PC-3 (cell line): ENCODE measurements around the gene GAPDH. TPM values are rescaled to one million over a fixed set of nuclear protein-coding genes. Genes with fewer than 3 reads are reported as not detected.

Experiments
- ATAC-seq: fragments of 200-7000 bp; cut with Tn5 transposase; 2 replicates; pipeline ENCODE4 v1.9.1; 2020; ENCODE audit warnings: mild to moderate bottlenecking, moderate library complexity
- Bru-seq: library from RNA; stranded (reverse); fragments of 400-500 nt; gene quantifications from one replicate; lab custom pipeline; 2021; lab: Mats Ljungman, UMichigan
- BruChase-seq, 2 experiments: library from RNA; stranded (reverse); fragments of 400-500 nt; gene quantifications; one replicate each; lab custom pipeline; 2021; lab: Mats Ljungman, UMichigan
- BruUV-seq: library from RNA; stranded (reverse); fragments of 400-500 nt; replicated peaks from 2 replicates; lab custom pipeline; 2021; lab: Mats Ljungman, UMichigan
- CTCF ChIA-PET: fragments of 300-600 bp; sonication (Branson Sonifier 250); formaldehyde crosslinking; loops from one replicate; lab custom pipeline; 2022; ENCODE audit warnings: antibody characterized with exemption; lab: Charles Lee
- POLR2A ChIA-PET: fragments of 300-600 bp; sonication (Branson Sonifier 250); formaldehyde crosslinking; loops from one replicate; lab custom pipeline; 2022; ENCODE audit warnings: antibody characterized with exemption; ENCODE audit not compliant: unreplicated experiment; lab: Charles Lee
- DNase-seq: peaks from one replicate; pipeline ENCODE4 v3.0.0-alpha.2; 2015
- H2AFZ ChIP-seq: fragments of 300-600 bp; sonication (generic); 2 replicates; pipeline ENCODE4 v1.6.0; 2016; ENCODE audit warnings: antibody characterized with exemption, low read length
- H3F3A ChIP-seq: fragments of 300-600 bp; sonication (generic); one replicate; pipeline ENCODE4 v1.6.0; 2017; ENCODE audit warnings: antibody characterized with exemption, low read length, control low read depth, mild to moderate bottlenecking; ENCODE audit not compliant: unreplicated experiment
- H3K27ac ChIP-seq: fragments of 300-600 bp; sonication (generic); 2 replicates; pipeline ENCODE4 v1.5.1; 2016; ENCODE audit warnings: mild to moderate bottlenecking, low read length
- H3K27me3 ChIP-seq: fragments of 300-600 bp; sonication (generic); 2 replicates; pipeline ENCODE4 v1.6.1; 2016; ENCODE audit warnings: low read length, mixed read lengths
- H3K36me3 ChIP-seq: fragments of 300-600 bp; sonication (generic); 2 replicates; pipeline ENCODE4 v1.6.1; 2016; ENCODE audit warnings: low read depth, mixed run types, low read length, mixed read lengths
- H3K4me1 ChIP-seq: fragments of 300-600 bp; sonication (generic); 2 replicates; pipeline ENCODE4 v1.5.1; 2016; ENCODE audit warnings: low read length; ENCODE audit not compliant: insufficient read depth
- H3K4me2 ChIP-seq: fragments of 300-600 bp; sonication (generic); 2 replicates; pipeline ENCODE4 v1.6.0; 2016; ENCODE audit warnings: low read length
- H3K4me3 ChIP-seq: fragments of 300-600 bp; sonication (generic); 2 replicates; pipeline ENCODE4 v1.5.1; 2016; ENCODE audit warnings: mild to moderate bottlenecking, low read length, mixed read lengths
- H3K79me2 ChIP-seq: fragments of 300-600 bp; sonication (generic); 2 replicates; pipeline ENCODE4 v1.6.1; 2017; ENCODE audit warnings: low read length, mixed read lengths
- H3K9ac ChIP-seq: fragments of 300-600 bp; sonication (generic); 2 replicates; pipeline ENCODE4 v1.6.0; 2016; ENCODE audit warnings: mild to moderate bottlenecking, low read length
- H3K9me2 ChIP-seq: fragments of 300-600 bp; sonication (generic); replicated peaks from 2 replicates; pipeline ENCODE4 v1.6.1; 2016; ENCODE audit warnings: mixed run types, low read length, mixed read lengths
- H3K9me3 ChIP-seq: fragments of 300-600 bp; sonication (generic); 2 replicates; pipeline ENCODE4 v1.6.1; 2016; ENCODE audit warnings: low read length, mixed read lengths
- H4K20me1 ChIP-seq: fragments of 300-600 bp; sonication (generic); 2 replicates; pipeline ENCODE4 v1.6.1; 2016; ENCODE audit warnings: low read length, mixed read lengths
- CTCF ChIP-seq: fragments of 300-600 bp; sonication (generic); conservative IDR thresholded peaks from 2 replicates; pipeline ENCODE4 v1.5.1; 2017; ENCODE audit warnings: antibody characterized with exemption, low read depth, mild to moderate bottlenecking, low read length
- EZH2 ChIP-seq: fragments of 300-600 bp; sonication (generic); IDR thresholded peaks from one replicate; pipeline ENCODE4 v1.6.1; 2017; ENCODE audit warnings: antibody characterized with exemption, mild to moderate bottlenecking, low read length; ENCODE audit not compliant: unreplicated experiment
- EZH2phosphoT487 ChIP-seq: fragments of 300-600 bp; sonication (generic); IDR thresholded peaks from 2 replicates; pipeline ENCODE4 v1.6.1; 2018; ENCODE audit warnings: mild to moderate bottlenecking, antibody characterized with exemption, low read length, borderline replicate concordance
- intact Hi-C: fragments of 100-400 bp; cut with micrococcal nuclease; formaldehyde crosslinking; loops from 2 replicates; pipeline ENCODE4 v1.9.0; 2023
- long read RNA-seq: library from polyadenylated mRNA; unstranded; transcript quantifications from one replicate; pipeline ENCODE4 v2.0.0, GENCODE V29; 2021; ENCODE audit not compliant: unreplicated experiment
- total RNA-seq: library from RNA; depleted of rRNA; stranded (reverse); fragments of >200 nt; gene quantifications from 2 replicates; pipeline ENCODE4 v1.2.3, GENCODE V29; 2014; rRNA removed

The GAPDH gene
- total RNA-seq: 6,976 and 7,326 TPM in 2 replicates
- percentile 99 among the genes with signal in this experiment for Bru-seq, nascent RNA
- BruChase-seq, experiment 1, labeled RNA remaining after a 6-hour chase: percentile 100 among the genes with signal in this experiment
- percentile 99 among the genes with signal in this experiment for BruChase-seq, experiment 2, labeled RNA remaining after a 2-hour chase
- long read RNA-seq, transcript GAPDH-201 (9 exons, 1,875 nt): major isoform, 1,806 of 2,201 reads
- long read RNA-seq, transcript GAPDH-204 (8 exons, 1,256 nt): minor isoform, 32 of 2,201 reads
- long read RNA-seq, transcript GAPDH-205 (9 exons, 1,348 nt): minor isoform, 11 of 2,201 reads
- long read RNA-seq, partial matches to known transcripts: 244 of 2,201 reads
- long read RNA-seq, other reads (novel, unspliced or antisense): 107 of 2,201 reads

- Histone ChIP-seq H3K27ac (peak within 1 kb of the TSS; percentile 99), H3K9me2 (no peaks in the 10 kb centered on the region), H3K79me2 (peaks cover 47% of the 10 kb centered on the region), H3K36me3 (peaks cover 52% of the 10 kb centered on the region), H3K4me2 (peak within 1 kb of the TSS; percentile 99), H3F3A (peaks cover 22% of the 10 kb centered on the region), H3K9me3 (no peaks in the 10 kb centered on the region), H3K27me3 (no peaks in the 10 kb centered on the region), H3K4me1 (peaks cover 38% of the 10 kb centered on the region), H2AFZ (peak within 1 kb of the TSS; percentile 63), H3K4me3 (peak within 1 kb of the TSS; percentile 97), H4K20me1 (peaks cover 38% of the 10 kb centered on the region), H3K9ac (peak within 1 kb of the TSS; percentile 96)
- TF ChIP-seq CTCF (no peak), EZH2phosphoT487 (no peak), EZH2 (no peak)
- intact Hi-C loops: loop anchor here (1.0 to 5.0 kb wide), 3 partner anchors 64 to 197 kb away; partner anchors contain the start of gene VAMP1
- CTCF ChIA-PET: no interaction called here
- DNase-seq (peak; percentile 92), ATAC-seq (peak; percentile 48)
- no TSS peak for BruUV-seq
- POLR2A ChIA-PET: interaction anchor here (0.6 to 1.0 kb wide), 11 partner anchors 19 to 339 kb away, joined by 3 to 36 read pairs (median 9); partner anchors contain the start of genes SPSB2 and VAMP1
Observed at GRCh38 chr12:6533923-6534694, at the start of gene GAPDH. GAPDH (plus strand) TSS chr12:6534517; CDS start chr12:6534833, 316 bp downstream.

GRCh38 chr12:6488240-6488639, 46.1 kb upstream of the GAPDH start:
- Histone ChIP-seq H3K27me3 (no peaks in the 10 kb centered on the region), H3F3A (no peaks in the 10 kb centered on the region), H3K27ac (no peak overlapping the region), H3K36me3 (no peaks in the 10 kb centered on the region; the same call in 1 of the 2 replicates), H3K4me2 (no peak overlapping the region), H4K20me1 (no peaks in the 10 kb centered on the region), H3K79me2 (peaks cover 18% of the 10 kb centered on the region), H3K4me1 (peaks cover 7% of the 10 kb centered on the region; the same call in 1 of the 2 replicates), H3K9ac (no peak overlapping the region), H3K4me3 (no peak overlapping the region), H2AFZ (no peak overlapping the region), H3K9me3 (no peaks in the 10 kb centered on the region), H3K9me2 (no peaks in the 10 kb centered on the region)
- no TSS peak for BruUV-seq
- ATAC-seq (no peak), DNase-seq (no peak)
- ChIA-PET CTCF (interaction anchor here (0.7 kb wide), 1 partner anchor 64 kb away, joined by 4 read pairs; no protein-coding TSS in a partner anchor), POLR2A (interaction anchor here (0.7 kb wide), 1 partner anchor 46 kb away, joined by 6 read pairs; the partner anchor contains the start of gene GAPDH)
- TF ChIP-seq CTCF: no peak
- no peak for TF ChIP-seq EZH2phosphoT487
- TF ChIP-seq EZH2: no peak
- intact Hi-C loops: no loop called here
